NB4 (cell line): ENCODE data around the gene GLB1L.

Experiments used
- MYC ChIP-seq: IDR thresholded peaks from 2 replicates; pipeline ENCODE4 v1.6.1; 2011; ENCODE audit warnings: low read depth, low read length
- POLR2A ChIP-seq: IDR thresholded peaks from 2 replicates; pipeline ENCODE4 v1.6.1; 2011; ENCODE audit warnings: mild to moderate bottlenecking; ENCODE audit not compliant: insufficient read length; ENCODE audit errors: extremely low read depth

GRCh38 chr2:219291394-219291793, 46.1 kb upstream of the GLB1L start:
- TF ChIP-seq MYC: no peak
- no peak for TF ChIP-seq POLR2A
